ENCODE measurements around the gene CGNL1. TPM values are rescaled to one million over a fixed set of nuclear protein-coding genes. Genes with fewer than 3 reads are reported as not detected.
A peak's percentile ranks its signal among the peaks of the same experiment; 100 is the strongest.

CGNL1 gene
- total RNA-seq, 1 donor from 2014 or later: 7.1 TPM

DNA sequence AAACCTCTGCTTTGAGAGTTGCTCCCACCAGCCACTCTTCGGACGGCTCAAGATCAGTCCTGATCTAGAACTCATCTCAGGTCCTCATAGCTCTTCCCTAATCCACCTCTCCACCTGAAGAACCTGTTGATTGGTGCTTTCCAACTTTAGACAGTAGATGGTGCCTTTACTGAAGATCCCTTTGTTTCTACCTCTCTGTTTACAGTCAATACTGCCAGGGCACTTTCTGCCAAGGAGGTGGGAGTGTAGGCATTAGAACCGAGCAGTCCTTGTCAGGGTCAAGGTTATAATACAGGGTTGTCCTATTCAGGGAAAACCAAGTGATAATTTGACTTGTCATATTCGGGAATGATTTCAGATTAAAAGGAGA is 1.2 kb downstream of the CGNL1 start:
- TF ChIP-seq CTCF (IDR thresholded peaks at IDR 0.05): peak; percentile 21
- Mint-ChIP-seq H3K27ac (ENCODE audit: unreplicated experiment) (no peak overlapping the region), H3K36me3 (ENCODE audit: low read depth) (no peaks in the 10 kb centered on the region), H3K9me3 (ENCODE audit: low read depth) (no peaks in the 10 kb centered on the region), H3K4me1 (ENCODE audit: low read depth) (peaks cover 9% of the 10 kb centered on the region), H3K4me3 (ENCODE audit: unreplicated experiment) (peak overlapping the region; percentile 80), H3K27me3 (ENCODE audit: low read depth) (peaks cover 5% of the 10 kb centered on the region)
- DNase-seq (ENCODE audit: low spot score): no peak

DNA sequence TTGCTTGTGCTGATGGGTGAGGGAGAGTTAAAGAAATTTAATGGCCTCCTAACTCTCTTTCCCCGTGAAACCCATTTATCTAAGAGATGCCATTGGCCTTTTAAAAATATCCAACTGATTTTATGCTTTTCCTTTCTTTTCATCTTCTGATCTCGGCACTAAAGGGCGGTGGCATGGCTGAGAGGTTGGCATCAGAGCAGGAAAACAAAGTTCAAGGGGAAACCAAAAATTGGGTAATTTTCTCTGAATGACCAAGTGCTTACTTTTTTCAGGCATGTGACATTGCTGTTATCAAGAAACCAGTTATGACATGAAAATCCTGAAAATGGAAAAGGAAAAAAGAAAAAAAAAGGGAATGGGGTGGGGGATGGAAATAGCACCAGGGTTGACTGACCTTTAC is 3.2 kb downstream of the CGNL1 start:
- H3K27me3 Mint-ChIP-seq (ENCODE audit: low read depth): peaks cover 5% of the 10 kb centered on the region
- no peak for DNase-seq (ENCODE audit: low spot score)
- H3K4me3 Mint-ChIP-seq (ENCODE audit: unreplicated experiment): no peak overlapping the region
- no peaks in the 10 kb centered on the region for H3K36me3 Mint-ChIP-seq (ENCODE audit: low read depth)
- H3K27ac Mint-ChIP-seq (ENCODE audit: unreplicated experiment): no peak overlapping the region
- no peak for TF ChIP-seq CTCF (IDR thresholded peaks at IDR 0.05)
- H3K9me3 Mint-ChIP-seq (ENCODE audit: low read depth): no peaks in the 10 kb centered on the region
- H3K4me1 Mint-ChIP-seq (ENCODE audit: low read depth): peaks cover 10% of the 10 kb centered on the region

GRCh38 chr15:57380854-57381253 is 4.5 kb downstream of the CGNL1 start:
- no peak overlapping the region for H3K4me3 Mint-ChIP-seq (ENCODE audit: unreplicated experiment)

DNA sequence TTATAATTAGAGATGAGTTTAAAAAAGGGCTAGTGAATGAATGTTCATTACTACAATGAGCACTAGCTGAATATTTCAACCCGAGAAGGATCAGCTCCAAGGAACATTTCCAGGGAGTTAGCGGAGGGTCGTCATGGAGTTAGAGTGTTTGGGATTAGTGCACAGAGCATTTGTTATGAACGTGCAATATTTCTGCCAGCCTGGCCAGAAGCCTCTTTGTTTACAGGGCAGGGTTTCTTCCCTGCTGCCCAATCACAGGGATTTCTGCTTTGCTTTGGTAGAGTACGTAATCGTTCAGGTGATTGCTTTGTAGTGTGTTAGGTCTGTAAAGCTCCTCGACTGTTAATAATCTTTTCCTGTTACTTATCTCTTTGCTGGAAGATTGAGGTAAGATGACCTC is 5.9 kb downstream of the CGNL1 start:
- Mint-ChIP-seq H3K27ac (ENCODE audit: unreplicated experiment) (no peak overlapping the region), H3K36me3 (ENCODE audit: low read depth) (no peaks in the 10 kb centered on the region), H3K27me3 (ENCODE audit: low read depth) (no peaks in the 10 kb centered on the region), H3K9me3 (ENCODE audit: low read depth) (no peaks in the 10 kb centered on the region), H3K4me1 (ENCODE audit: low read depth) (peaks cover 17% of the 10 kb centered on the region), H3K4me3 (ENCODE audit: unreplicated experiment) (no peak overlapping the region)
- no peak for TF ChIP-seq CTCF (IDR thresholded peaks at IDR 0.05)
- no peak for DNase-seq (ENCODE audit: low spot score)

More at GRCh38 chr15:57380854-57381253, 4.5 kb downstream of the CGNL1 start:
- Mint-ChIP-seq H3K36me3 (ENCODE audit: low read depth) (no peaks in the 10 kb centered on the region), H3K9me3 (ENCODE audit: low read depth) (no peaks in the 10 kb centered on the region), H3K27me3 (ENCODE audit: low read depth) (no peaks in the 10 kb centered on the region), H3K27ac (ENCODE audit: unreplicated experiment) (no peak overlapping the region), H3K4me1 (ENCODE audit: low read depth) (peaks cover 22% of the 10 kb centered on the region)
- no peak for TF ChIP-seq CTCF (IDR thresholded peaks at IDR 0.05)
- DNase-seq (ENCODE audit: low spot score): no peak

- Mint-ChIP-seq H3K36me3 (ENCODE audit: low read depth) (no peaks in the 10 kb centered on the region), H3K9me3 (ENCODE audit: low read depth) (no peaks in the 10 kb centered on the region), H3K4me1 (ENCODE audit: low read depth) (peaks cover 17% of the 10 kb centered on the region), H3K27me3 (ENCODE audit: low read depth) (no peaks in the 10 kb centered on the region), H3K27ac (ENCODE audit: unreplicated experiment) (no peak overlapping the region), H3K4me3 (ENCODE audit: unreplicated experiment) (no peak overlapping the region)
- no peak for TF ChIP-seq CTCF (IDR thresholded peaks at IDR 0.05)
- no peak for DNase-seq (ENCODE audit: low spot score)
These were observed 6.7 kb downstream of the CGNL1 start for GRCh38 chr15:57382969-57383368.

All from chondrocyte (in vitro differentiated cells).